SK-N-SH treated with all-trans-retinoic acid at 6 μM for 48 hours (cell line): Measurements from ENCODE around the gene HCFC1.

ENCODE experiments used
- ZFP3 ChIP-seq: fragments of 250-450 bp; sonication (Bioruptor Pico); IDR thresholded peaks from 2 replicates; pipeline ENCODE4 v1.5.0; 2020; ENCODE audit warnings: mild to moderate bottlenecking, moderate library complexity
- TF ChIP-seq, protein P1 (sequence below): fragments of 250-450 bp; sonication (Bioruptor Pico); IDR thresholded peaks from 2 replicates; pipeline ENCODE4 v1.8.0; 2020; ENCODE audit warnings: mild to moderate bottlenecking, moderate library complexity, borderline replicate concordance

DNA sequence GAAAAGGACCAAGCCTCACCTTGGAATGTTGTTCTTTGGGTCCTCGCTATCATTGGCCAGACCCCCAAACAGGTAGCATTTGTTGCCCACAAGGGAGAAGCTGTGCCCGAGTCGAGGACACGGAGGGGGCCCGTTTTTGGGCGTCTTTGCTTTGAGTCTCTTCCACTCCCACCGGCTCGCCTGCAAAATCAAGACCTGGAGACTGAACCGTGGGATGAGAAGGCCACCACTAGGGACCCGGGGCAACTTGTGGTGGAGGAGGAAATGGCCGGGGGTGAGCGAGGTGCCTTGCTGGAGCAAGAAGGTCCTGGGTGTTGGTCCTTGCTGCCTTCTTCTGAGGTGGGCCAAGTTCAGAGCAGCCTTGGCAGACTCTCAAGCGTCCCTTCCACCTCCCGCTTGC is 7.5 kb downstream of the HCFC1 start:
- TF ChIP-seq, protein P1, sequence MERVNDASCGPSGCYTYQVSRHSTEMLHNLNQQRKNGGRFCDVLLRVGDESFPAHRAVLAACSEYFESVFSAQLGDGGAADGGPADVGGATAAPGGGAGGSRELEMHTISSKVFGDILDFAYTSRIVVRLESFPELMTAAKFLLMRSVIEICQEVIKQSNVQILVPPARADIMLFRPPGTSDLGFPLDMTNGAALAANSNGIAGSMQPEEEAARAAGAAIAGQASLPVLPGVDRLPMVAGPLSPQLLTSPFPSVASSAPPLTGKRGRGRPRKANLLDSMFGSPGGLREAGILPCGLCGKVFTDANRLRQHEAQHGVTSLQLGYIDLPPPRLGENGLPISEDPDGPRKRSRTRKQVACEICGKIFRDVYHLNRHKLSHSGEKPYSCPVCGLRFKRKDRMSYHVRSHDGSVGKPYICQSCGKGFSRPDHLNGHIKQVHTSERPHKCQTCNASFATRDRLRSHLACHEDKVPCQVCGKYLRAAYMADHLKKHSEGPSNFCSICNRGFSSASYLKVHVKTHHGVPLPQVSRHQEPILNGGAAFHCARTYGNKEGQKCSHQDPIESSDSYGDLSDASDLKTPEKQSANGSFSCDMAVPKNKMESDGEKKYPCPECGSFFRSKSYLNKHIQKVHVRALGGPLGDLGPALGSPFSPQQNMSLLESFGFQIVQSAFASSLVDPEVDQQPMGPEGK = no peak
- TF ChIP-seq ZFP3 (CRISPR knock-in tag) = no peak
